OCI-LY3 (cell line): Measurements from ENCODE around the gene RNF44.
"Not testable (repeated sequence)": the region's sequence is repeated elsewhere in the genome, so short reads cannot be mapped to it uniquely, and the experiment has no call there.

ENCODE experiments used
- H2AFZ ChIP-seq: fragments of 200-600, 300-600 bp; shearing (Covaris generic); 2 replicates; pipeline ENCODE4 v1.6.0; 2014; ENCODE audit warnings: antibody characterized with exemption, low read depth, low read length
- H3K27ac ChIP-seq: fragments of 200-600, 300-600 bp; sonication (generic); 2 replicates; pipeline ENCODE4 v1.5.1; 2014; ENCODE audit warnings: mild to moderate bottlenecking, low read length, moderate library complexity, mixed read lengths
- H3K27me3 ChIP-seq: fragments of 200-600, 300-600 bp; sonication (generic); 2 replicates; pipeline ENCODE4 v1.6.1; 2014; ENCODE audit warnings: low read depth, low read length, mixed read lengths
- H3K36me3 ChIP-seq: fragments of 200-600, 300-600 bp; sonication (generic); replicated peaks from 2 replicates; pipeline ENCODE3; 2014; ENCODE audit warnings: low read depth, low read length, mixed read lengths
- H3K4me1 ChIP-seq: fragments of 300-600, 200-600 bp; sonication (generic); 2 replicates; pipeline ENCODE4 v1.6.1; 2014; ENCODE audit warnings: low read length, mixed read lengths
- H3K4me2 ChIP-seq: fragments of 200-600, 300-600 bp; sonication (generic); 2 replicates; pipeline ENCODE4 v1.6.1; 2014; ENCODE audit warnings: low read length, mixed read lengths
- H3K4me3 ChIP-seq: fragments of 300-600, 200-600 bp; sonication (generic); 2 replicates; pipeline ENCODE4 v1.5.1; 2014; ENCODE audit warnings: antibody characterized with exemption, mild to moderate bottlenecking, low read length, moderate library complexity
- H3K79me2 ChIP-seq: fragments of 300-600, 200-600 bp; shearing (Covaris generic); 2 replicates; pipeline ENCODE4 v1.6.1; 2014; ENCODE audit warnings: mild to moderate bottlenecking, low read length, mixed read lengths
- H3K9ac ChIP-seq: fragments of 300-600, 200-600 bp; shearing (Covaris generic); 2 replicates; pipeline ENCODE4 v1.6.0; 2014; ENCODE audit warnings: mild to moderate bottlenecking, low read length, moderate library complexity
- H3K9me3 ChIP-seq: fragments of 200-600, 300-600 bp; shearing (Covaris generic); 2 replicates; pipeline ENCODE4 v1.6.1; 2014; ENCODE audit warnings: low read length, mixed read lengths; ENCODE audit not compliant: insufficient read depth
- H4K20me1 ChIP-seq: fragments of 200-600, 300-600 bp; sonication (generic); 2 replicates; pipeline ENCODE4 v1.6.1; 2016; ENCODE audit warnings: low read length, mixed read lengths; ENCODE audit not compliant: insufficient read depth
- EZH2phosphoT487 ChIP-seq: fragments of 200-600 bp; shearing (Covaris generic); IDR thresholded peaks from 2 replicates; pipeline ENCODE4 v1.6.1; 2018; ENCODE audit warnings: antibody characterized with exemption, mixed run types, low read depth
- TF ChIP-seq, protein P1 (sequence below): fragments of 200-600, 300-600 bp; sonication (generic); IDR thresholded peaks from 2 replicates; pipeline ENCODE4 v1.5.1; 2014; ENCODE audit warnings: antibody characterized with exemption, low read length, low read depth

The RNF44 gene

DNA sequence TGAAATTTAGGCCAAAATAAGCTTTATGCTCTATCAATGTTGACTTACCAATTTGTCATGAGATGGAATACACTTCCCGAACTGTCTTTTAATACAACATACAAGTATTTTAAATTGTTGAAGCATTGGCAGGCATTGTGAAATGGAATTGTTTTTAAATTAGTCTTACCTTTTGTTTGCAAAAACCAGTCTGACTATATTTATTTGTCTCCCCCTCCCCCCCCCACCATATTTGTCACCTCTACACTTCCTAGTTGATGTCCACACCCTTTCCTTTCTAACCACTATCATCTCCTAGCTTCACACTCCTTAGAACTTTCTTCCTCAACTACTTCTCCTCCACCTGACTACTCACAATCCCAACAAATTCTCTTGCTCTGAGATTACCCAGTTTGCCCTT, 48.1 kb downstream of the RNF44 start:
- TF ChIP-seq, protein P1, sequence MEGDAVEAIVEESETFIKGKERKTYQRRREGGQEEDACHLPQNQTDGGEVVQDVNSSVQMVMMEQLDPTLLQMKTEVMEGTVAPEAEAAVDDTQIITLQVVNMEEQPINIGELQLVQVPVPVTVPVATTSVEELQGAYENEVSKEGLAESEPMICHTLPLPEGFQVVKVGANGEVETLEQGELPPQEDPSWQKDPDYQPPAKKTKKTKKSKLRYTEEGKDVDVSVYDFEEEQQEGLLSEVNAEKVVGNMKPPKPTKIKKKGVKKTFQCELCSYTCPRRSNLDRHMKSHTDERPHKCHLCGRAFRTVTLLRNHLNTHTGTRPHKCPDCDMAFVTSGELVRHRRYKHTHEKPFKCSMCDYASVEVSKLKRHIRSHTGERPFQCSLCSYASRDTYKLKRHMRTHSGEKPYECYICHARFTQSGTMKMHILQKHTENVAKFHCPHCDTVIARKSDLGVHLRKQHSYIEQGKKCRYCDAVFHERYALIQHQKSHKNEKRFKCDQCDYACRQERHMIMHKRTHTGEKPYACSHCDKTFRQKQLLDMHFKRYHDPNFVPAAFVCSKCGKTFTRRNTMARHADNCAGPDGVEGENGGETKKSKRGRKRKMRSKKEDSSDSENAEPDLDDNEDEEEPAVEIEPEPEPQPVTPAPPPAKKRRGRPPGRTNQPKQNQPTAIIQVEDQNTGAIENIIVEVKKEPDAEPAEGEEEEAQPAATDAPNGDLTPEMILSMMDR: no peak
- TF ChIP-seq EZH2phosphoT487: no peak
- no peak overlapping the region for H2AFZ ChIP-seq
- H3K9ac ChIP-seq: no peak overlapping the region
- peaks cover 55% of the 10 kb centered on the region for H3K36me3 ChIP-seq
- no peak overlapping the region for H3K4me2 ChIP-seq
- H4K20me1 ChIP-seq: peaks cover 6% of the 10 kb centered on the region; the same call in 1 of the 2 replicates
- no peaks in the 10 kb centered on the region for H3K4me1 ChIP-seq
- no peaks in the 10 kb centered on the region for H3K27me3 ChIP-seq
- no peaks in the 10 kb centered on the region for H3K9me3 ChIP-seq
- H3K27ac ChIP-seq: no peak overlapping the region
- no peak overlapping the region for H3K4me3 ChIP-seq
- peaks cover 8% of the 10 kb centered on the region; the same call in 1 of the 2 replicates for H3K79me2 ChIP-seq

DNA sequence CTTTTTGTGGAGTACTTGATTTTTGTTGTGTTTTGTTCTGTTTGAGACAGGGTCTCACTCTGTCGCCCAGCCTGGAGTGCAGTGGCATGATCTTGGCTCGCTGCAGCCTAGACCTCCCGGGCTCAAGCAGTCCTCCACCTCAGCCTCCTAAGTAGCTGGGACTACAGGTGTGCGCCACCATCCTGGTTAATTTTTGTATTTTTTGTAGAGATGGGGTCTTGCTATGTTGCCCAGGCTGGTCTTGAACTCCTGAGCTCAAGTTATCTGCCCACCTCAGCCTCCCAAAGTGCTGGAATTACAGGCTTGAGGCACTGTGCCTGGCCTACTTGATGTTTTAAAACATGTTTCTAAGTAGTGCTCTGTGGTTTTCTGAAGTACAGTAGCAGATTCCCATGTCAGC, 50.0 kb downstream of the RNF44 start:
- H3K79me2 ChIP-seq: peaks cover 13% of the 10 kb centered on the region; the same call in 1 of the 2 replicates

DNA sequence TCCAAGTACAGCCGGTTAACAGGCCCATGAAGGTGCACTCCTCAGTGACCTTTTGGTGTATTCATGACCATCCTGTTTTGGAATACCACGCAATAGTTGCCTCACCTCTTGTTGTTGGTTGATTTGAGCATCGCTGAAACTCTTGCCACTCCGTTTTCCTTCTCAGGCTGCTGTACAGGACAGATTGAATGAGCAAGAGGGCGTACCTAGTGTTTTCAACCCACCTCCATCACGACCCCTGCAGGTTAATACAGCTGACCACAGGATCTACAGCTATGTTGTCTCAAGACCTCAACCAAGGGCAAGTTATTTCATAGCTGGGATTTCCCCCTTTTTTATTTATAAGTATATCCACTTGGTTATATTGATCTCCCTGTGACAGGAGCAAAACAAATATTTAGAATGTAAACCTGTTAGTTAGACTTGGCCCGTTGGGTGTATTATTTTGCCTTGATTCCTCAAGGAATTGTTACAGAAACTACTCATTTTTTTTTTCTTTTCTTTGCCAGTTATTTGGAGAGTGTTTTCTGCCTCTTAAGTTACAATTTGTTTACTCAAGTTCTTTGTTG, 50.9 kb downstream of the RNF44 start:
- Histone ChIP-seq H2AFZ (no peak overlapping the region), H3K4me3 (no peak overlapping the region), H3K9ac (no peak overlapping the region), H4K20me1 (peaks cover 6% of the 10 kb centered on the region; the same call in 1 of the 2 replicates), H3K79me2 (peaks cover 16% of the 10 kb centered on the region; the same call in 1 of the 2 replicates), H3K27ac (no peak overlapping the region), H3K9me3 (no peaks in the 10 kb centered on the region), H3K36me3 (peaks cover 39% of the 10 kb centered on the region), H3K4me2 (no peak overlapping the region), H3K27me3 (no peaks in the 10 kb centered on the region), H3K4me1 (no peaks in the 10 kb centered on the region)
- TF ChIP-seq, protein P1: no peak
- TF ChIP-seq EZH2phosphoT487: no peak

More for the DNA sequence above, 50.0 kb downstream of the RNF44 start:
- not testable (repeated sequence) for H3K4me1 ChIP-seq, H4K20me1 ChIP-seq, H3K27me3 ChIP-seq, H3K9ac ChIP-seq, H3K27ac ChIP-seq, H3K9me3 ChIP-seq, H3K4me3 ChIP-seq, H3K4me2 ChIP-seq, H2AFZ ChIP-seq
- H3K36me3 ChIP-seq: peaks cover 41% of the 10 kb centered on the region

DNA sequence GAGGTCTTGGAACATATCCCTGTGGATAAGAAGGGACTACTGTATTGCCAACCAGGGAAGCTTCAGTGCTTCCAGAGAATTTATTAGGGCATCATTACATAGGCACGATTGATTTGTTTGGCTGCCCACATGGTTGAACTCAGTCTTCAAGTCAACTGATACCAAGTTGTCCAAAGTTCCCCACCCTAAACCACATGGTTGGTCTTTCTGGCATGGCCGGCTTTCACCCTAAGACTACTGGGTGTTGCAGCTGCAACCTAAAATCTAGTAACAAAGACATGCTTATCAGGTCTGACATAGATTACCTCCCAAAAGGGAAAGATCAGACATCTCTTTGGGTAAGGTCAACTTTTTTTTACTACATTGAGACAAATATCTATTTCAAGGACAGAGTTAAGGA, 52.0 kb downstream of the RNF44 start:
- peaks cover 33% of the 10 kb centered on the region for H3K36me3 ChIP-seq
- H3K4me1 ChIP-seq: no peaks in the 10 kb centered on the region
- no peak overlapping the region for H3K9ac ChIP-seq
- H3K4me3 ChIP-seq: no peak overlapping the region
- peaks cover 6% of the 10 kb centered on the region; the same call in 1 of the 2 replicates for H4K20me1 ChIP-seq
- H3K27ac ChIP-seq: no peak overlapping the region
- H3K9me3 ChIP-seq: no peaks in the 10 kb centered on the region
- TF ChIP-seq, protein P1: no peak
- no peak for TF ChIP-seq EZH2phosphoT487
- peaks cover 18% of the 10 kb centered on the region; the same call in 1 of the 2 replicates for H3K79me2 ChIP-seq
- no peak overlapping the region for H2AFZ ChIP-seq
- no peak overlapping the region for H3K4me2 ChIP-seq
- H3K27me3 ChIP-seq: no peaks in the 10 kb centered on the region
